ENCODE measurements around the gene NETO1.

Gene NETO1

GRCh38 chr18:72727038-72727655, 140.6 kb downstream of the NETO1 start:
- no peak for DNase-seq (ENCODE audit: low read depth in 3 of 3)

GRCh38 chr18:72726201-72726600, 141.6 kb downstream of the NETO1 start:
- DNase-seq (ENCODE audit: low read depth in 3 of 3) = no peak

- no peak for DNase-seq (ENCODE audit: low read depth in 3 of 3)
These were observed 146.5 kb downstream of the NETO1 start for GRCh38 chr18:72721330-72721729.

- DNase-seq (ENCODE audit: low read depth in 3 of 3) = no peak
These were observed 147.7 kb downstream of the NETO1 start for GRCh38 chr18:72720116-72720515.

GRCh38 chr18:72704202-72704601, 163.6 kb downstream of the NETO1 start:
- DNase-seq (ENCODE audit: low read depth in 3 of 3) = no peak

- no peak for DNase-seq (ENCODE audit: low read depth in 3 of 3)
These were observed 166.7 kb downstream of the NETO1 start for GRCh38 chr18:72700961-72701710.

- DNase-seq (ENCODE audit: low read depth in 3 of 3) = no peak
These were observed 170.1 kb downstream of the NETO1 start for GRCh38 chr18:72697706-72698105.

- no peak for DNase-seq (ENCODE audit: low read depth in 3 of 3)
These were observed 175.2 kb downstream of the NETO1 start for GRCh38 chr18:72692595-72692994.
